Measurements from ENCODE around the gene GPR107.

DNA sequence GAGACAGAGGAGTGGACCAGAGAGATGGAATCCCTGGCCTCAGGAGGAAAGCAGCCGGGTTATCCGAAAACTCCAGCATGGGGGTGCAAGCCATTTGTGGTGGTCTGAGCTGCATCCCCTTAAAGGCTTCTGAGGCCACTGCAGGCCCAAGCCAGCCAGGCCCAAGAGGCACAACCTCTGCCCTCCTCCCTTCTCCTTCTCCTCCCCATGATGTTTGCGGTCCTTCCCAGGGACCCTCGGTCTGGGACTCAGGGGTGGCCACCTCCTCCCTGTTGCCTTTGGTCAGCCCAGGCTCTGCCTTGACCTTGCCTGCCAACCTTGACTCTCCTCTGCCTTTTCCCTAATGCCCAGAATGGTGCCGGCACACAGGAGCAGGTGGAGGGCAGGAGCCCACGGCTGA is 123.1 kb downstream of the GPR107 start:
- TF ChIP-seq, protein P1, sequence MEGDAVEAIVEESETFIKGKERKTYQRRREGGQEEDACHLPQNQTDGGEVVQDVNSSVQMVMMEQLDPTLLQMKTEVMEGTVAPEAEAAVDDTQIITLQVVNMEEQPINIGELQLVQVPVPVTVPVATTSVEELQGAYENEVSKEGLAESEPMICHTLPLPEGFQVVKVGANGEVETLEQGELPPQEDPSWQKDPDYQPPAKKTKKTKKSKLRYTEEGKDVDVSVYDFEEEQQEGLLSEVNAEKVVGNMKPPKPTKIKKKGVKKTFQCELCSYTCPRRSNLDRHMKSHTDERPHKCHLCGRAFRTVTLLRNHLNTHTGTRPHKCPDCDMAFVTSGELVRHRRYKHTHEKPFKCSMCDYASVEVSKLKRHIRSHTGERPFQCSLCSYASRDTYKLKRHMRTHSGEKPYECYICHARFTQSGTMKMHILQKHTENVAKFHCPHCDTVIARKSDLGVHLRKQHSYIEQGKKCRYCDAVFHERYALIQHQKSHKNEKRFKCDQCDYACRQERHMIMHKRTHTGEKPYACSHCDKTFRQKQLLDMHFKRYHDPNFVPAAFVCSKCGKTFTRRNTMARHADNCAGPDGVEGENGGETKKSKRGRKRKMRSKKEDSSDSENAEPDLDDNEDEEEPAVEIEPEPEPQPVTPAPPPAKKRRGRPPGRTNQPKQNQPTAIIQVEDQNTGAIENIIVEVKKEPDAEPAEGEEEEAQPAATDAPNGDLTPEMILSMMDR (conservative IDR thresholded peaks at IDR 0.05 in 1 of 2, IDR thresholded peaks at IDR 0.05 in 1 of 2; ENCODE audit: extremely low read depth in 1 of 2, insufficient read depth in 1 of 2, low read depth in 1 of 2, low read length in 2 of 2), result no peak
- no peak for TF ChIP-seq EZH2 (IDR thresholded peaks at IDR 0.05; ENCODE audit: borderline replicate concordance, low read length)

Measured in mammary epithelial cell (primary cell).